HFFc6 (cell line): Measurements from ENCODE around the gene SOX2. TPM values are rescaled to one million over a fixed set of nuclear protein-coding genes. Genes with fewer than 3 reads are reported as not detected.

ENCODE experiments used
- DNase-seq: peaks from one replicate; pipeline ENCODE4 v3.0.0-alpha.2; 2018
- H3K27ac Mint-ChIP-seq: 2 replicates; pipeline ENCODE4 v1.8.0; 2020; ENCODE audit warnings: mild to moderate bottlenecking, mixed read lengths
- H3K27me3 Mint-ChIP-seq: 2 replicates; pipeline ENCODE4 v1.8.0; 2021; ENCODE audit warnings: mild to moderate bottlenecking, moderate library complexity, mixed read lengths; ENCODE audit not compliant: insufficient read depth
- H3K36me3 Mint-ChIP-seq: 2 replicates; pipeline ENCODE4 v1.8.0; 2021; ENCODE audit warnings: low read depth, mixed read lengths
- H3K4me1 Mint-ChIP-seq: 2 replicates; pipeline ENCODE4 v1.8.0; 2020; ENCODE audit warnings: low read depth, mixed read lengths
- H3K4me3 Mint-ChIP-seq: 2 replicates; pipeline ENCODE4 v1.8.0; 2020; ENCODE audit warnings: mild to moderate bottlenecking, moderate library complexity, mixed read lengths
- H3K9me3 Mint-ChIP-seq: 2 replicates; pipeline ENCODE4 v1.8.0; 2020; ENCODE audit warnings: mild to moderate bottlenecking, mixed read lengths
- total RNA-seq, 6 experiments: library from RNA; stranded (reverse); fragmentation: NEBNext Ultra II Directional; extraction: Animal tissue kit (Norgen Biotek cat#: 25700); gene quantifications; 2 replicates in 1 of 6; 3 replicates in 5 of 6; pipeline ENCODE4 v1.2.3, GENCODE V29; 2021
- TF ChIP-seq, protein P1 (sequence below): fragments of 200-600 bp; sonication (generic); IDR thresholded peaks from 2 replicates; pipeline ENCODE4 v1.5.0; 2021; ENCODE audit warnings: antibody characterized with exemption, mild to moderate bottlenecking

SOX2 gene
- total RNA-seq, 6 experiments from 2014 or later: not detected

DNA sequence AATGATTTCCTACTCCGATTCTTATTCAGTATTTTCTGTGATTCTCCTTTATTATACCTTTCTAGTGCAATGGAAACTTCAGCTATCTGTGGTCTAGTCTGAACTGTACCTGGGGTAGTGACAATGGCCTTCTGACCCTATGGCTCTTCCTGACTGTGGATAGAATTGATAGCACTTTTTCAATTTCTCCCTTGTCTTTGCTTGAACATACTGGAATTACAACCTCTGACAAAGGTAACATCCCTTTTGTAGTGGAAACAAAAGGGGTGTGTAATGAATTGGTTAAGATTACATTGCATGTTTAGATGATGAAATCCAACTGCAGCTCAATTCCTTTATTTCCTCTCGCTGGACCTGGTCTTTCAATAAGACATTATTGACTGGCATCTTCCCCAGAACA is 21.0 kb upstream of the SOX2 start:
- Mint-ChIP-seq H3K4me1 (no peaks in the 10 kb centered on the region), H3K27me3 (peaks cover 8% of the 10 kb centered on the region; the same call in 1 of the 2 replicates), H3K27ac (no peak overlapping the region), H3K36me3 (no peaks in the 10 kb centered on the region), H3K9me3 (no peaks in the 10 kb centered on the region), H3K4me3 (no peak overlapping the region)
- TF ChIP-seq, protein P1, sequence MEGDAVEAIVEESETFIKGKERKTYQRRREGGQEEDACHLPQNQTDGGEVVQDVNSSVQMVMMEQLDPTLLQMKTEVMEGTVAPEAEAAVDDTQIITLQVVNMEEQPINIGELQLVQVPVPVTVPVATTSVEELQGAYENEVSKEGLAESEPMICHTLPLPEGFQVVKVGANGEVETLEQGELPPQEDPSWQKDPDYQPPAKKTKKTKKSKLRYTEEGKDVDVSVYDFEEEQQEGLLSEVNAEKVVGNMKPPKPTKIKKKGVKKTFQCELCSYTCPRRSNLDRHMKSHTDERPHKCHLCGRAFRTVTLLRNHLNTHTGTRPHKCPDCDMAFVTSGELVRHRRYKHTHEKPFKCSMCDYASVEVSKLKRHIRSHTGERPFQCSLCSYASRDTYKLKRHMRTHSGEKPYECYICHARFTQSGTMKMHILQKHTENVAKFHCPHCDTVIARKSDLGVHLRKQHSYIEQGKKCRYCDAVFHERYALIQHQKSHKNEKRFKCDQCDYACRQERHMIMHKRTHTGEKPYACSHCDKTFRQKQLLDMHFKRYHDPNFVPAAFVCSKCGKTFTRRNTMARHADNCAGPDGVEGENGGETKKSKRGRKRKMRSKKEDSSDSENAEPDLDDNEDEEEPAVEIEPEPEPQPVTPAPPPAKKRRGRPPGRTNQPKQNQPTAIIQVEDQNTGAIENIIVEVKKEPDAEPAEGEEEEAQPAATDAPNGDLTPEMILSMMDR: no peak
- DNase-seq: no peak

DNA sequence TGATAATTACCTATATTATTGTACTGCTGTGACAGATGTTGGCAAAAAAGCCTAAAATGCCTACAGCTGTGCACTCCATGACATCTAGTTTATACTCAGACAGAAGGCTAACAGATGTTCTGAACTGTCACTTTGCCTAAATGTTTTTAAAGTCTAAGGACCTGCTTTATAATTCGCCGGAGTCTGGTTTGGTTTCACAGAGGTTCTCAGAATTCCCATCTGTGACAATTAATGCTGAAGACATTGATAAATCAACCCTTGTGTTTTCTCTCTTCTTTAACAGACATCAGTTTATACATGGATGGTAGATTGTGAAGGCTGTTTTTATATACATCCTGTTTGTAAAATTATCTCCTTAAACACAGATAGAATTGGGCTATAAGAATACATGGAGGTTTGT is 19.8 kb upstream of the SOX2 start:
- no peak for DNase-seq
- Mint-ChIP-seq H3K27ac (no peak overlapping the region), H3K4me1 (no peaks in the 10 kb centered on the region), H3K9me3 (no peaks in the 10 kb centered on the region), H3K27me3 (peaks cover 14% of the 10 kb centered on the region), H3K4me3 (no peak overlapping the region), H3K36me3 (no peaks in the 10 kb centered on the region)
- TF ChIP-seq, protein P1: no peak

DNA sequence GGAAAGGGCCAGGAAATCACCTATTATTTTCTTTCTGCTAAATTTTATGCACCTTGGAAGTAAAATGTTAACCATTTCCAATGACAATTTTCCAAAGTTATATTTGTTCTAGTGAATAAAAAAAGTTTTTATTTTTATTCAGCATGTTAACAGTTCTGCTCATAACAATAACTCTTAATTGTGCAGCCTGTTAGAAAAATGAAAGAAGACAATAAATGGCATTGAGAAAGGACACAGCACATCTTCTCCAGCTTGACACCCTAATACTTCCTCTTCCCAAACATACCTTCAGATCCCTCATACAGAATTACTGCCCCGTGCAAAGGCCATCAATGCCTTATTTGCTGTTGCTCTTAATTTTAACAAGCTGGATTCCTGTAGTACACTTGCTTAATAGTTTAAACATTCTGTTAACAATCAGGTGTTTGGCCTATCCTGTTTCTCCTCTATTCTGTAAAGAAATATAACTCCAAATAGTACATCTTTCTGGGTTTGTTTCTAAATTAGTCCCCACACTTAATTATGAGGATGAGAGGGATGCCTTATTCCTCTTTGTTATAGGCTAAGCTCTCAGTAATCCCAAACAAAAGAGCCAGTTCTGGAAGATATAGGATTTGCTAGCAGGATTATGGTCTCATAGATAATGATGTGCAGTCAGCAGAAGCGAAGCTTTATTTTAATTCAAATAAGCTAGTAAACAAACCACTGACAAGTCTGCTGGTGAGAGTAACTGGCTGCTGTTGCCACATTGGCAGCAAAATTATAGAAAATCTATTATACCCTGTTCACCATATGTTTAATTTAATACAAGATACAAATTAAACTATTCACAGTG is 19.2 kb upstream of the SOX2 start:
- no peaks in the 10 kb centered on the region for H3K4me1 Mint-ChIP-seq
- H3K9me3 Mint-ChIP-seq: no peaks in the 10 kb centered on the region
- TF ChIP-seq, protein P1: no peak
- H3K4me3 Mint-ChIP-seq: no peak overlapping the region
- DNase-seq: no peak
- H3K36me3 Mint-ChIP-seq: no peaks in the 10 kb centered on the region
- peaks cover 15% of the 10 kb centered on the region for H3K27me3 Mint-ChIP-seq
- no peak overlapping the region for H3K27ac Mint-ChIP-seq

DNA sequence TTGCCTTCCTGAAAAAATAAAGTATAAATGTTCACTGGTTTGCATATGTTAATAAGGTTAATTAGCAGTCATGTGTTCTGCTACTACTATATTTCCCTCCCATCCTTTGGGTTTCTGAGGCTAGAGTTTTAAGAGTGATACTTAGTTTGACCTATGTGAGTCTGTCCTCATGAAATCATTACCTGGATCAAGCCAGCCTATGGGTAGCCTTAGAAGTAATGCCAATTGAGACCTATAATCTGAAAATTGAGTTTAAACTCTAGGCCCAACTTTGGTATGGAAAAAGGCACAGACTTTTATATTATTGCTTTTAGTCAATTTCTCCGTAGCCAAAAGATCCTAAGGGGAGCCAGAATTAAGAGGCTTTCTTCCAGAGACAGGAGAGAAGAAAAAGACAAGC is 18.4 kb upstream of the SOX2 start:
- TF ChIP-seq, protein P1: no peak
- H3K4me3 Mint-ChIP-seq: no peak overlapping the region
- no peaks in the 10 kb centered on the region for H3K4me1 Mint-ChIP-seq
- no peaks in the 10 kb centered on the region for H3K9me3 Mint-ChIP-seq
- DNase-seq: no peak
- no peak overlapping the region for H3K27ac Mint-ChIP-seq
- H3K36me3 Mint-ChIP-seq: no peaks in the 10 kb centered on the region
- H3K27me3 Mint-ChIP-seq: peaks cover 18% of the 10 kb centered on the region

DNA sequence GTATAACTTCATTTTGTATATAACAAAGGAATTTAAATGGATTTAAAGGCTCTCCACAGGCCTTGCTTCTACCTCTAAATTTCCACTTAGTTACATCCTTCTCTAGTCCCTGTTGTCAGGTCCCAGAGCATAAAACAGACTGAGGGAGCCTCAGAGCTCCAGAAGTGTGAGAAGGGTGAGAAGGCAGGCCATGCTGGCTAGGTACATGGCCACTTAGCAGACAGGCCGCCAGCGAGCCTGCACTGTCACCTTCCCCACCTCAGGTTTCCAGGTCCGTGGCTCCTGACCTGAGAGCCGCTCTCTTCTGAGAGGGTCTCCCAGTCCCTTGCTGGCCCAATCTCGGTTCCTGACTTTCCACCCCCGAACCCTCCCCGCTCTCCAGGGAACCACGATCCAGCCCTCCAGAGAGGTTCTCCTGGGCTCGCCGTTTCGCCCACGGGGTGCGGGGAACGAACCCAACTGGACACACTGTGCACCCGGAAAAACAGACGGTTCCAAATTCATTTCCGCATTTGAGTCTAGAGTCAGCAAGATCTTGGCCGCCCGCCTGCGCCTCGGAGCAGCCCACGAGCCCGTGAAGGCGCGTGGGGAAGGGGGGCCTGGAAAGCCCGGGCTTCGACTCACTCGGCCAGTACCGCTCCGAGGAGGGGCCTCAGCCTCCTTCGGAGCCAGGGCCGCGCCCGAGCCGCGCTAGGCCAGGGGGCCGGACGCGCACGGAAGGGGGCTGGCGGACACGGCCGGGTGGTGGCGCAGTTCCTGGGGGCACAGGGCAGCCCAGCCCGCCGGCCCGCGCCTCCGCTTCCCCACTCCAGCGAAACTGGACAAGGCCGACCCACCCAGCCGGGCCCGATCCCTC is 16.7 kb upstream of the SOX2 start:
- Mint-ChIP-seq H3K36me3 (no peaks in the 10 kb centered on the region), H3K4me1 (no peaks in the 10 kb centered on the region), H3K27me3 (peaks cover 21% of the 10 kb centered on the region), H3K4me3 (no peak overlapping the region), H3K9me3 (no peaks in the 10 kb centered on the region), H3K27ac (no peak overlapping the region)
- TF ChIP-seq, protein P1: no peak
- DNase-seq: no peak
